ENCODE results near the gene DLX5.

DNA sequence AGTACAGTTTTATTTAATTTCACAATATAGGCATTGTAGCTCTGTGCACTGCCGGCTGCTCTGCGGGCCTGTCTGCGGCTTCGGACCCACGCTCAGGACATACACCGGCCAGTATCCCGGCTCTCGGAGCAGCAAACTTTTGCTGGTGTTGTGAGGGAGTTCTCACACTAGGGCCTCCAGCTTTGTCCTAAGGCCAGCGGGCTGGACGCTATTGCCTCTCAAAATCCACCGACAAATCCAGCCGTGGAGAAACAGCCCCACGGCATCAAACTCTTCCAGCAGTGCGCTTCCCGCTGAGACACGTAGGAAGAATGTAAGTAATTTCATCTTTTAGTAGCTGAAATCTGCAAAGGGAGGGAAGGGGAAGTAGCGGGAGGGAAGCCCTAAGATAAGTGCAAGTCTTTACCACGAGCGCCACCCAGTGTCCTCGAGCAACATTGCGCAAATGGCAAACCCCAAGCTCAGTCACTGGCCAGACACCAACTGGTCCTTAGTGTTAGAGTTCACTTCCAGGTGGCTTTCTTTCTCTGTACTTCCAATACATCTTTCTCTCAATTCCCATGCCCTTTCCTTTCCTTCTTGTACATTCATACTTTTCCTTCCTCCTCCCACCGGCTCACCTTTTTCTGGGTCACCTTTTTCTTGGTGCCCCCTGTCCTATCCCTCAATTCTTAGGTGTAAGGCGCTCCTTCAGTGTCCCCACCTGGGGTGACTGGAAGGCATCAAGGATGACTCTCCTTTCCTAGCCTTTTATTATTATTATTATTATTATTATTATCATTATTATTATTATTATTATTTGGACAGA lies 3.0 kb upstream of the DLX5 start:
- TF ChIP-seq POLR2AphosphoS5 (IDR thresholded peaks at IDR 0.05; ENCODE audit: insufficient read depth, low read depth, low read length) (no peak), EZH2 (IDR thresholded peaks at IDR 0.05; ENCODE audit: borderline replicate concordance, low read depth, low read length, severe bottlenecking) (no peak), POLR2A (IDR thresholded peaks at IDR 0.05; ENCODE audit: low read depth, low read length) (no peak), JUN (IDR thresholded peaks at IDR 0.05; ENCODE audit: borderline replicate concordance, insufficient read depth, insufficient read length, low read depth) (no peak), FOS (IDR thresholded peaks at IDR 0.05; ENCODE audit: borderline replicate concordance, insufficient read depth, low read length) (no peak), MYC (IDR thresholded peaks at IDR 0.05; ENCODE audit: low read depth, low read length) (no peak)
- TF ChIP-seq, protein P1, sequence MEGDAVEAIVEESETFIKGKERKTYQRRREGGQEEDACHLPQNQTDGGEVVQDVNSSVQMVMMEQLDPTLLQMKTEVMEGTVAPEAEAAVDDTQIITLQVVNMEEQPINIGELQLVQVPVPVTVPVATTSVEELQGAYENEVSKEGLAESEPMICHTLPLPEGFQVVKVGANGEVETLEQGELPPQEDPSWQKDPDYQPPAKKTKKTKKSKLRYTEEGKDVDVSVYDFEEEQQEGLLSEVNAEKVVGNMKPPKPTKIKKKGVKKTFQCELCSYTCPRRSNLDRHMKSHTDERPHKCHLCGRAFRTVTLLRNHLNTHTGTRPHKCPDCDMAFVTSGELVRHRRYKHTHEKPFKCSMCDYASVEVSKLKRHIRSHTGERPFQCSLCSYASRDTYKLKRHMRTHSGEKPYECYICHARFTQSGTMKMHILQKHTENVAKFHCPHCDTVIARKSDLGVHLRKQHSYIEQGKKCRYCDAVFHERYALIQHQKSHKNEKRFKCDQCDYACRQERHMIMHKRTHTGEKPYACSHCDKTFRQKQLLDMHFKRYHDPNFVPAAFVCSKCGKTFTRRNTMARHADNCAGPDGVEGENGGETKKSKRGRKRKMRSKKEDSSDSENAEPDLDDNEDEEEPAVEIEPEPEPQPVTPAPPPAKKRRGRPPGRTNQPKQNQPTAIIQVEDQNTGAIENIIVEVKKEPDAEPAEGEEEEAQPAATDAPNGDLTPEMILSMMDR (IDR thresholded peaks at IDR 0.05; ENCODE audit: extremely low read depth in 1 of 2, insufficient read depth in 1 of 2, low read depth in 1 of 2, low read length in 2 of 2), result peak; percentile 85 to 86
- TF ChIP-seq, protein P2, sequence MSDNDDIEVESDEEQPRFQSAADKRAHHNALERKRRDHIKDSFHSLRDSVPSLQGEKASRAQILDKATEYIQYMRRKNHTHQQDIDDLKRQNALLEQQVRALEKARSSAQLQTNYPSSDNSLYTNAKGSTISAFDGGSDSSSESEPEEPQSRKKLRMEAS (IDR thresholded peaks at IDR 0.05; ENCODE audit: insufficient read depth, insufficient read length), result no peak

Measured in endothelial cell of umbilical vein (primary cell).